Measurements from ENCODE around the gene BICDL1. TPM values are rescaled to one million over a fixed set of nuclear protein-coding genes. Genes with fewer than 3 reads are reported as not detected.

BICDL1 gene
- polyA plus RNA-seq, 1 of the 3 experiments (the other 2 are of a cell fraction): 0.35 TPM

DNA sequence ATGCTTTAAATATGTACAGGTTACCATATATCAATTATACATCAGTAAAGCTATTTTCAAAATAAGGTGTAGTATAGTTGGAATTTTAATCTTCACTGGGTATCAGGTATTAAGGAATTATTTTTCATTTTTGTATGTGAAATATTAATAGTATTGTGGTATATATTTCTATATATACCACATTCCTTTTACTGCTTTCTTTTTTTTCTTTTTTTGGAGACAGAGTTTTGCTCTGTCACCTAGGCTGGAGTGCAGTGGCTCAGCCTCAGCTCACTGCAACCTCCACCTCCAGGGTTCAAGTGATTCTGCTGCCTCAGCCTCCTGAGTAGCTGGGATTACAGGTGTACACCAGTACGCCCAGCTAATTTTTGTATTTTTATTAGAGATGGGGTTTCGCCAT, 36.6 kb downstream of the BICDL1 start (continued):
- TF ChIP-seq, protein P1, sequence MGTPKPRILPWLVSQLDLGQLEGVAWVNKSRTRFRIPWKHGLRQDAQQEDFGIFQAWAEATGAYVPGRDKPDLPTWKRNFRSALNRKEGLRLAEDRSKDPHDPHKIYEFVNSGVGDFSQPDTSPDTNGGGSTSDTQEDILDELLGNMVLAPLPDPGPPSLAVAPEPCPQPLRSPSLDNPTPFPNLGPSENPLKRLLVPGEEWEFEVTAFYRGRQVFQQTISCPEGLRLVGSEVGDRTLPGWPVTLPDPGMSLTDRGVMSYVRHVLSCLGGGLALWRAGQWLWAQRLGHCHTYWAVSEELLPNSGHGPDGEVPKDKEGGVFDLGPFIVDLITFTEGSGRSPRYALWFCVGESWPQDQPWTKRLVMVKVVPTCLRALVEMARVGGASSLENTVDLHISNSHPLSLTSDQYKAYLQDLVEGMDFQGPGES (IDR thresholded peaks at IDR 0.05; ENCODE audit: low read depth, low read length): no peak
- TF ChIP-seq FOXJ3 (CRISPR knock-in tag; IDR thresholded peaks at IDR 0.05): no peak

DNA sequence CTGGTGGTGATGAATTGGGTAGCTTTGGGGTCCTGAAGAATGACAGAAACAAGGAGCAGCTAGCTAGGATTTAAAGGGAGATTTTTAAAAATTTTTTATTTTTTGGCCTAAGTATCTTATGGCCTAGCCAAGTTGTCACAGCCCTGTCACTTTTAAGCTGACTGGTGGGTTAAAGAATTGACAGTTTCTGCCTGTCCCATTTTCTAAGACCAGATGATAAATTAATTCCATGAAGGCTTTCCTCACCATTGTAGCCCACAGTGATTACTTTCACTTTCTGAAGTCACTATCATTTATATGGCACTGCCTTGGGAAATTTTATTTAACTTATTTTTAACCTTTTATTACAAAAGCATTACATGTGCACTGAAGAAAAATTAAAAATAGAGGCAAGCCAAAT, 43.2 kb downstream of the BICDL1 start:
- no peaks in the 10 kb centered on the region for H3F3A ChIP-seq (replicated peaks; ENCODE audit: insufficient read depth)
- H3K36me3 ChIP-seq (replicated peaks in 1 of 2; ENCODE audit: control insufficient read depth in 1 of 2, insufficient read depth in 2 of 2, low read length in 1 of 2): no peaks in the 10 kb centered on the region
- H3K79me2 ChIP-seq (ENCODE audit: insufficient read depth): no peaks in the 10 kb centered on the region
- POLR2A ChIA-PET: no interaction called here
- TF ChIP-seq MEF2A (IDR thresholded peaks at IDR 0.05; ENCODE audit: borderline replicate concordance, low read depth) (no peak), NRF1 (IDR thresholded peaks at IDR 0.05; ENCODE audit: low read depth, low read length) (no peak), YY1 (IDR thresholded peaks at IDR 0.05; ENCODE audit: low read depth) (no peak), TAF1 (IDR thresholded peaks at IDR 0.05; ENCODE audit: borderline replicate concordance, low read depth, low read length) (no peak), SMC3 (IDR thresholded peaks at IDR 0.05; ENCODE audit: low read depth, low read length) (no peak)
- TF ChIP-seq, protein P2, sequence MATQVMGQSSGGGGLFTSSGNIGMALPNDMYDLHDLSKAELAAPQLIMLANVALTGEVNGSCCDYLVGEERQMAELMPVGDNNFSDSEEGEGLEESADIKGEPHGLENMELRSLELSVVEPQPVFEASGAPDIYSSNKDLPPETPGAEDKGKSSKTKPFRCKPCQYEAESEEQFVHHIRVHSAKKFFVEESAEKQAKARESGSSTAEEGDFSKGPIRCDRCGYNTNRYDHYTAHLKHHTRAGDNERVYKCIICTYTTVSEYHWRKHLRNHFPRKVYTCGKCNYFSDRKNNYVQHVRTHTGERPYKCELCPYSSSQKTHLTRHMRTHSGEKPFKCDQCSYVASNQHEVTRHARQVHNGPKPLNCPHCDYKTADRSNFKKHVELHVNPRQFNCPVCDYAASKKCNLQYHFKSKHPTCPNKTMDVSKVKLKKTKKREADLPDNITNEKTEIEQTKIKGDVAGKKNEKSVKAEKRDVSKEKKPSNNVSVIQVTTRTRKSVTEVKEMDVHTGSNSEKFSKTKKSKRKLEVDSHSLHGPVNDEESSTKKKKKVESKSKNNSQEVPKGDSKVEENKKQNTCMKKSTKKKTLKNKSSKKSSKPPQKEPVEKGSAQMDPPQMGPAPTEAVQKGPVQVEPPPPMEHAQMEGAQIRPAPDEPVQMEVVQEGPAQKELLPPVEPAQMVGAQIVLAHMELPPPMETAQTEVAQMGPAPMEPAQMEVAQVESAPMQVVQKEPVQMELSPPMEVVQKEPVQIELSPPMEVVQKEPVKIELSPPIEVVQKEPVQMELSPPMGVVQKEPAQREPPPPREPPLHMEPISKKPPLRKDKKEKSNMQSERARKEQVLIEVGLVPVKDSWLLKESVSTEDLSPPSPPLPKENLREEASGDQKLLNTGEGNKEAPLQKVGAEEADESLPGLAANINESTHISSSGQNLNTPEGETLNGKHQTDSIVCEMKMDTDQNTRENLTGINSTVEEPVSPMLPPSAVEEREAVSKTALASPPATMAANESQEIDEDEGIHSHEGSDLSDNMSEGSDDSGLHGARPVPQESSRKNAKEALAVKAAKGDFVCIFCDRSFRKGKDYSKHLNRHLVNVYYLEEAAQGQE (IDR thresholded peaks at IDR 0.05; ENCODE audit: low read depth, low read length): no peak
- no peaks in the 10 kb centered on the region for H4K20me1 ChIP-seq (ENCODE audit: insufficient read depth)
- H3K9me2 ChIP-seq: no peaks in the 10 kb centered on the region
- no peak overlapping the region for H3K4me3 ChIP-seq (ENCODE audit: low read depth in 2 of 2, low read length in 1 of 2)
- DNase-seq: no peak
- no peaks in the 10 kb centered on the region for H3K27me3 ChIP-seq (ENCODE audit: insufficient read depth)
- no peak overlapping the region for H2AFZ ChIP-seq (ENCODE audit: low read depth)
- H3K27ac ChIP-seq (ENCODE audit: low read depth in 2 of 2, low read length in 1 of 2): no peak overlapping the region
- no peaks in the 10 kb centered on the region for H3K9me3 ChIP-seq
- CTCF ChIA-PET: interaction anchor here (2.5 kb wide), 1 partner anchor 10 kb away, joined by 7 read pairs; no protein-coding TSS in a partner anchor
- no peak overlapping the region for H3K4me2 ChIP-seq
- no peaks in the 10 kb centered on the region for H3K4me1 ChIP-seq (ENCODE audit: control insufficient read depth in 1 of 2, insufficient read depth in 2 of 2, low read depth in 1 of 2, low read length in 1 of 2)
- H3K9ac ChIP-seq: no peak overlapping the region

- no peak for DNase-seq
- Histone ChIP-seq H3K79me2 (ENCODE audit: insufficient read depth) (no peaks in the 10 kb centered on the region), H2AFZ (ENCODE audit: low read depth) (no peak overlapping the region), H3K4me1 (ENCODE audit: control insufficient read depth in 1 of 2, insufficient read depth in 2 of 2, low read depth in 1 of 2, low read length in 1 of 2) (peaks cover 0 to 2% of the 10 kb centered on the region in 2 experiments; a peak in 1 of 4 replicates), H4K20me1 (ENCODE audit: insufficient read depth) (no peaks in the 10 kb centered on the region), H3K4me3 (ENCODE audit: low read depth in 2 of 2, low read length in 1 of 2) (no peak overlapping the region), H3K4me2 (no peak overlapping the region), H3K9me2 (no peaks in the 10 kb centered on the region), H3K9ac (no peak overlapping the region), H3K27ac (ENCODE audit: low read depth in 2 of 2, low read length in 1 of 2) (no peak overlapping the region), H3K36me3 (replicated peaks in 1 of 2; ENCODE audit: control insufficient read depth in 1 of 2, insufficient read depth in 2 of 2, low read length in 1 of 2) (no peaks in the 10 kb centered on the region), H3K27me3 (ENCODE audit: insufficient read depth) (no peaks in the 10 kb centered on the region), H3K9me3 (no peaks in the 10 kb centered on the region), H3F3A (replicated peaks; ENCODE audit: insufficient read depth) (no peaks in the 10 kb centered on the region)
- WGBS (ENCODE audit: low lambda C conversion rate): 49% methylated on average over 2 of the region's 2 CpGs
- TF ChIP-seq TEAD4 (IDR thresholded peaks at IDR 0.05; ENCODE audit: borderline replicate concordance, insufficient read depth) (no peak), SIN3A (IDR thresholded peaks at IDR 0.05; ENCODE audit: borderline replicate concordance, low read depth, low read length) (no peak), ELF1 (IDR thresholded peaks at IDR 0.05) (no peak), TCF12 (IDR thresholded peaks at IDR 0.05) (no peak), RFX5 (IDR thresholded peaks at IDR 0.05; ENCODE audit: low read length) (no peak), RCOR1 (IDR thresholded peaks at IDR 0.05; ENCODE audit: low read length) (no peak)
- TF ChIP-seq, protein P2 (IDR thresholded peaks at IDR 0.05; ENCODE audit: low read depth, low read length): no peak
- TF ChIP-seq, protein P3, sequence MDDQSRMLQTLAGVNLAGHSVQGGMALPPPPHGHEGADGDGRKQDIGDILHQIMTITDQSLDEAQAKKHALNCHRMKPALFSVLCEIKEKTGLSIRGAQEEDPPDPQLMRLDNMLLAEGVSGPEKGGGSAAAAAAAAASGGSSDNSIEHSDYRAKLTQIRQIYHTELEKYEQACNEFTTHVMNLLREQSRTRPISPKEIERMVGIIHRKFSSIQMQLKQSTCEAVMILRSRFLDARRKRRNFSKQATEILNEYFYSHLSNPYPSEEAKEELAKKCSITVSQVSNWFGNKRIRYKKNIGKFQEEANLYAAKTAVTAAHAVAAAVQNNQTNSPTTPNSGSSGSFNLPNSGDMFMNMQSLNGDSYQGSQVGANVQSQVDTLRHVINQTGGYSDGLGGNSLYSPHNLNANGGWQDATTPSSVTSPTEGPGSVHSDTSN (IDR thresholded peaks at IDR 0.05): no peak
- CTCF ChIA-PET: interaction anchor here (0.6 kb wide), 1 partner anchor 56 kb away, joined by 4 read pairs; no protein-coding TSS in a partner anchor
- POLR2A ChIA-PET: no interaction called here
Measured at GRCh38 chr12:120037851-120038250, 48.8 kb downstream of the BICDL1 start.
